PC-9 (cell line): ENCODE measurements around the gene TANGO2. TPM values are rescaled to one million over a fixed set of nuclear protein-coding genes. Genes with fewer than 3 reads are reported as not detected.

Source experiments
- BruUV-seq: library from RNA; stranded (reverse); fragments of 400-500 nt; replicated peaks from 2 replicates; lab custom pipeline; 2021; lab: Mats Ljungman, UMichigan
- CTCF ChIA-PET: fragments of 300-600 bp; sonication (Branson Sonifier 250); formaldehyde crosslinking; loops from one replicate; lab custom pipeline; 2022; ENCODE audit warnings: antibody characterized with exemption; lab: Charles Lee
- POLR2A ChIA-PET: fragments of 300-600 bp; sonication (Branson Sonifier 250); formaldehyde crosslinking; loops from one replicate; lab custom pipeline; 2022; ENCODE audit warnings: antibody characterized with exemption; ENCODE audit not compliant: unreplicated experiment; lab: Charles Lee
- DNase-seq, 2 experiments: peaks; one replicate each; pipeline versions ENCODE4 v3.0.0 to v3.0.0-alpha.2; 2015 to 2022; ENCODE audit warnings: mixed read lengths in 1 of 2
- H2AFZ ChIP-seq: fragments of 200-600 bp; sonication (generic); 2 replicates; pipeline ENCODE4 v1.8.1; 2017; ENCODE audit warnings: antibody characterized with exemption
- H3F3A ChIP-seq: fragments of 200-600 bp; sonication (generic); 2 replicates; pipeline ENCODE4 v1.8.1; 2017; ENCODE audit warnings: antibody characterized with exemption, mild to moderate bottlenecking, low read depth; ENCODE audit not compliant: insufficient read depth
- H3K27ac ChIP-seq: fragments of 200-600 bp; sonication (generic); 2 replicates; pipeline ENCODE4 v1.6.1; 2016; ENCODE audit warnings: mixed run types
- H3K27me3 ChIP-seq: fragments of 200-600 bp; sonication (generic); 2 replicates; pipeline ENCODE4 v1.6.1; 2016; ENCODE audit warnings: low read depth, mixed run types; ENCODE audit not compliant: insufficient read depth
- H3K36me3 ChIP-seq: fragments of 200-600 bp; sonication (generic); 2 replicates; pipeline ENCODE4 v1.6.1; 2016; ENCODE audit warnings: low read depth, mixed run types
- H3K4me1 ChIP-seq: fragments of 200-600 bp; sonication (generic); replicated peaks from 2 replicates; pipeline ENCODE4 v1.6.1; 2016; ENCODE audit warnings: mixed run types; ENCODE audit not compliant: insufficient read depth
- H3K4me2 ChIP-seq: fragments of 200-600 bp; sonication (generic); 2 replicates; pipeline ENCODE4 v1.6.1; 2017; ENCODE audit warnings: mixed run types
- H3K4me3 ChIP-seq: fragments of 200-600 bp; sonication (generic); 2 replicates; pipeline ENCODE4 v1.6.1; 2016; ENCODE audit warnings: mixed run types
- H3K79me2 ChIP-seq: fragments of 200-600 bp; sonication (generic); 2 replicates; pipeline ENCODE4 v1.6.1; 2017; ENCODE audit warnings: low read depth, mixed run types
- H3K9me2 ChIP-seq: fragments of 200-600 bp; sonication (generic); 2 replicates; pipeline ENCODE4 v1.8.1; 2017; ENCODE audit warnings: mild to moderate bottlenecking; ENCODE audit not compliant: insufficient read depth
- H3K9me3 ChIP-seq: fragments of 200-600 bp; sonication (generic); 2 replicates; pipeline ENCODE4 v1.8.1; 2016; ENCODE audit warnings: low read depth; ENCODE audit not compliant: insufficient read depth
- H4K20me1 ChIP-seq: fragments of 200-600 bp; sonication (generic); 2 replicates; pipeline ENCODE4 v1.8.1; 2017; ENCODE audit not compliant: insufficient read depth
- CTCF ChIP-seq: fragments of 200-600 bp; sonication (generic); conservative IDR thresholded peaks from 2 replicates; pipeline ENCODE4 v1.6.1; 2017; ENCODE audit warnings: mixed run types, antibody characterized with exemption, mild to moderate bottlenecking, moderate library complexity
- EZH2 ChIP-seq: fragments of 200-600 bp; sonication (generic); IDR thresholded peaks from 2 replicates; pipeline ENCODE4 v1.8.0; 2017; ENCODE audit warnings: antibody characterized with exemption, low read depth
- intact Hi-C: fragments of 100-400 bp; cut with micrococcal nuclease; formaldehyde crosslinking; loops from one replicate; pipeline ENCODE4 v1.10.0; 2022; ENCODE audit not compliant: unreplicated experiment
- total RNA-seq: library from RNA; stranded (reverse); gene quantifications from 2 replicates; pipeline ENCODE4 v1.2.3, GENCODE V29; 2021

The TANGO2 gene
- total RNA-seq, 1 experiment from 2014 or later: 22.4 TPM

DNA sequence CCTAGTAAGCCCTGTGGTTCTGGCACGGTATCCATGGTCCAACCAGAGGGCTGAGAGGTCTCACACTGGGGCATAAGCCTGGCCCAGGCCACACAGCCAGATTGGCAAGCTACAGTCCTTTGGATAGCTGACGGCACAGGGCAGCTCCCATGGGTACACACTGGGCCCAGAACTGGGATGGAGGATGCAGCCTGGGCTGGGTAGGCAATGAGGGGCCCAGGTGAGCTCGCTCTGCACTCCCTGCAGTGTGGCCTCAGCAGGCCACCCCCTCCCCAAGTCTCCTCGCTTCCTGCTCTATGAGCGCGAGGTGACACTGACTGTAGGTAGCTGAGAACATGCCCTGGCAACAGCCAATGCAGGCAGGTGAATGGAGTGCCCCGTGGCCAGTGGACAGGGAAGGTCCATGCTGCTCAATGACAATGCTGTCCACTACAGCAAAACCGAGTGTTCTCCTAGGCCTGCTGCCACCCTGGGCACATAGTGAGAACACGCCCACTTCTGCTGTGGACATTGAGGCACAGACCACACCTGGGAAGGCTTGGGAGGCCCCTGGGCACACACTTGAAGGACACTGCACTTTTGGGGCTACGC, 8.1 kb upstream of the TANGO2 start:
- POLR2A ChIA-PET: no interaction called here

GRCh38 chr22:20013382-20013871, 7.5 kb upstream of the TANGO2 start:
- H3K27me3 ChIP-seq: no peaks in the 10 kb centered on the region
- no peaks in the 10 kb centered on the region for H3F3A ChIP-seq
- intact Hi-C loops: no loop called here
- H2AFZ ChIP-seq: no peak overlapping the region
- no peaks in the 10 kb centered on the region for H3K79me2 ChIP-seq
- CTCF ChIA-PET: no interaction called here
- H3K4me3 ChIP-seq: no peak overlapping the region
- no peaks in the 10 kb centered on the region for H3K9me2 ChIP-seq
- TF ChIP-seq EZH2 (no peak), CTCF (peak; percentile 35; the same call in 1 of the 2 replicates)
- no peak overlapping the region for H3K27ac ChIP-seq
- no peaks in the 10 kb centered on the region for H3K9me3 ChIP-seq
- H3K4me1 ChIP-seq: no peaks in the 10 kb centered on the region
- no peak overlapping the region for H3K4me2 ChIP-seq
- POLR2A ChIA-PET: interaction anchor here (0.6 kb wide), 1 partner anchor 42 kb away, joined by 4 read pairs; no protein-coding TSS in a partner anchor
- BruUV-seq: no TSS peak
- no peaks in the 10 kb centered on the region for H3K36me3 ChIP-seq
- no peak for DNase-seq
- H4K20me1 ChIP-seq: no peaks in the 10 kb centered on the region

More for the DNA sequence above, 8.1 kb upstream of the TANGO2 start:
- H3K9me3 ChIP-seq: no peaks in the 10 kb centered on the region
- no peaks in the 10 kb centered on the region for H4K20me1 ChIP-seq
- H3K4me2 ChIP-seq: no peak overlapping the region
- H3K36me3 ChIP-seq: no peaks in the 10 kb centered on the region
- H3K9me2 ChIP-seq: no peaks in the 10 kb centered on the region
- CTCF ChIA-PET: no interaction called here
- BruUV-seq: no TSS peak
- H3F3A ChIP-seq: no peaks in the 10 kb centered on the region
- H3K27ac ChIP-seq: no peak overlapping the region
- H2AFZ ChIP-seq: no peak overlapping the region
- H3K27me3 ChIP-seq: no peaks in the 10 kb centered on the region
- H3K4me1 ChIP-seq: no peaks in the 10 kb centered on the region
- no peaks in the 10 kb centered on the region for H3K79me2 ChIP-seq
- DNase-seq: no peak
- TF ChIP-seq EZH2: no peak
- TF ChIP-seq CTCF: no peak
- intact Hi-C loops: no loop called here
- H3K4me3 ChIP-seq: no peak overlapping the region

DNA sequence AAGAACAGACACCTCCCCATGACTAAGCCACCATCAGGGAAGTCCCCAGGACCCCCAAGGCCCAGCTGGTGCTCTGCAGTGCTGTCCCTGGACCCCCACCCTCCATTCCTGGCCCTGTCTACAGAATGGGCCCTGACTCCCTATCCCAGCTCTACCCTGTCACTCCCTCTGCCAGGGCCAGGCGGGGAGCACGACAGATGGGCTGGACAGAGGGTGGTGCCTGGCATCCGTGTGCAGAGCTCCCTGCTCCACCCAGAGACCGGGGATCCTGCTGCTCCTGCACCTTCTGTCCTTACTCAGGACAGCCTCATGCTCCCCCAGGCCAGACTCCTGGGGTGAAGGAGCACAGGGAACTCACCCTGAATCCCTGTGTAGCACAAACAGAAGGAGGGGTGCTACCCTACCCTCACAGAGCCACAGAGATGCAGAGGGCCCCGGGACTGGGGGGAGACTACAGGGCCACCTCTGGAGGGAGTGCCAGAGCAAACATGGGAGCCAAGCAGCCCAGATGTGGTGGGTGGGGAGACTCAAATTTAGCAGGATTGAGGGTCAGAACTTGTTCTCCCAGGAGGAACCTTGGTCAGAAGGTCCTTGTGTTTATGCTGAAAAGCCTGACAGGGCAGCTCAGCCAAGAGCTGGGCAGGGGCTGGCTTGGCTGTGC, 6.3 kb upstream of the TANGO2 start:
- no peaks in the 10 kb centered on the region for H3K9me3 ChIP-seq
- no peaks in the 10 kb centered on the region for H3K4me1 ChIP-seq
- H2AFZ ChIP-seq: no peak overlapping the region
- no peak overlapping the region for H3K27ac ChIP-seq
- no peaks in the 10 kb centered on the region for H4K20me1 ChIP-seq
- intact Hi-C loops: no loop called here
- no peaks in the 10 kb centered on the region for H3K79me2 ChIP-seq
- BruUV-seq: no TSS peak
- no peak for TF ChIP-seq CTCF
- TF ChIP-seq EZH2: no peak
- no peaks in the 10 kb centered on the region for H3K36me3 ChIP-seq
- H3F3A ChIP-seq: no peaks in the 10 kb centered on the region
- no peak overlapping the region for H3K4me2 ChIP-seq
- H3K4me3 ChIP-seq: no peak overlapping the region
- POLR2A ChIA-PET: no interaction called here
- no peaks in the 10 kb centered on the region for H3K9me2 ChIP-seq
- CTCF ChIA-PET: no interaction called here
- no peak for DNase-seq
- H3K27me3 ChIP-seq: no peaks in the 10 kb centered on the region
